ENCODE data around the gene TADA3.
A peak's percentile ranks its signal among the peaks of the same experiment; 100 is the strongest.

Gene TADA3

DNA sequence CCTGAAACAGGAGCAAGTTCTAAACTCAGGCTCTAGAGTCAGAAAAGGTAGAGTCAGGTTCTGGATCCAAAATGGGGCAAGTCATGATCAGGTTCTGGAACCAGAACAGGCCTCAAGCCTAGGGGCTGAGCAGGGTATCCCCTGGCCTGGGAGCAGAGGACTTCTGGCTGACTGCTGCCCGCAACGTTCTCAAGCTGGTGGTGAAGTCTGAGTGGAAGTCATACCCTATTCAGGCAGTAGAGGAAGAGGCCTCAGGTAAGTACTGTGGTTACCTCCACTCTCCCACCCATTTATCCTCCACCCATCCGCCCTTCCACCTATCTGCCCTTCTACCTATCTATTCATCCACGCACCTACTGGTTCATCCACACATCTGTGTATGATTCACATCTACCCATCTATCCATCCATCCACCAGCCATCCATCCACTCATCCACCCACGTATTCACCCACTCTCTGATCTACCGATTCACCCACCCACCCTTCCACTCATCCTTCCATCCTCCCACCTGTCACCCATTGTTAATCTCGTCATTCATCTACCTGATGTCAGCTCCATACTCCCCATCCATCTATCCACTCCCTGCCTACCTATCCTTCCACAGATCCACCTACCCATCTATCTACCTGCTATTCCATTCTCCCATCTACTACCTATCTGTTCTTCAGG lies 26.5 kb upstream of the TADA3 start:
- no peak for DNase-seq (ENCODE audit: low read depth)
- TF ChIP-seq, protein P1, sequence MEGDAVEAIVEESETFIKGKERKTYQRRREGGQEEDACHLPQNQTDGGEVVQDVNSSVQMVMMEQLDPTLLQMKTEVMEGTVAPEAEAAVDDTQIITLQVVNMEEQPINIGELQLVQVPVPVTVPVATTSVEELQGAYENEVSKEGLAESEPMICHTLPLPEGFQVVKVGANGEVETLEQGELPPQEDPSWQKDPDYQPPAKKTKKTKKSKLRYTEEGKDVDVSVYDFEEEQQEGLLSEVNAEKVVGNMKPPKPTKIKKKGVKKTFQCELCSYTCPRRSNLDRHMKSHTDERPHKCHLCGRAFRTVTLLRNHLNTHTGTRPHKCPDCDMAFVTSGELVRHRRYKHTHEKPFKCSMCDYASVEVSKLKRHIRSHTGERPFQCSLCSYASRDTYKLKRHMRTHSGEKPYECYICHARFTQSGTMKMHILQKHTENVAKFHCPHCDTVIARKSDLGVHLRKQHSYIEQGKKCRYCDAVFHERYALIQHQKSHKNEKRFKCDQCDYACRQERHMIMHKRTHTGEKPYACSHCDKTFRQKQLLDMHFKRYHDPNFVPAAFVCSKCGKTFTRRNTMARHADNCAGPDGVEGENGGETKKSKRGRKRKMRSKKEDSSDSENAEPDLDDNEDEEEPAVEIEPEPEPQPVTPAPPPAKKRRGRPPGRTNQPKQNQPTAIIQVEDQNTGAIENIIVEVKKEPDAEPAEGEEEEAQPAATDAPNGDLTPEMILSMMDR (conservative IDR thresholded peaks at IDR 0.05; ENCODE audit: low read depth, low read length) = no peak
- no peak overlapping the region for H3K4me3 ChIP-seq (ENCODE audit: low read depth, low read length)

GRCh38 chr3:9817436-9817835 lies 25.2 kb upstream of the TADA3 start:
- no peak overlapping the region for H3K4me3 ChIP-seq (ENCODE audit: low read depth, low read length)
- no peak for DNase-seq (ENCODE audit: low read depth)
- TF ChIP-seq, protein P1 (conservative IDR thresholded peaks at IDR 0.05; ENCODE audit: low read depth, low read length) = no peak

DNA sequence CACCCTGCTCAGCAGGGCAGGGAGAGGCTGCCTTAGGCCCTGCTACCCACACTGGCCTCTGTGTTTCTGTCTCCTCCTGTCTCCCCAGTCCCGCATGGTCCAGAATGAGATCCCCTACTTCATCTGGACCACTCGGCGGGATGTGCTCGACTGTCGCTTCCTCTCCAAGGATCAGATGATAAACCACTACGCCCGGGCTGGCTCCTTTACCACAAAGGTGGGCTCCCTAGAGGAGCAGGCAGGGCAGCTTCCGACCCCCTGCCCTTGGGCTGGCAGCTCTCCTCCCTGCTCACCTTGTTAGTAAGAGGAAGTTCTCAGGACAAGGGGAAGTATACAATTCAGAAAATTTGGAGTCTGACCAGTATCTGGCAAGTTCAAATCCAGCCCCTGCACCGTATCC lies 23.7 kb upstream of the TADA3 start:
- no peak overlapping the region for H3K4me3 ChIP-seq (ENCODE audit: low read depth, low read length)
- no peak for DNase-seq (ENCODE audit: low read depth)
- TF ChIP-seq, protein P1 (conservative IDR thresholded peaks at IDR 0.05; ENCODE audit: low read depth, low read length) = no peak

DNA sequence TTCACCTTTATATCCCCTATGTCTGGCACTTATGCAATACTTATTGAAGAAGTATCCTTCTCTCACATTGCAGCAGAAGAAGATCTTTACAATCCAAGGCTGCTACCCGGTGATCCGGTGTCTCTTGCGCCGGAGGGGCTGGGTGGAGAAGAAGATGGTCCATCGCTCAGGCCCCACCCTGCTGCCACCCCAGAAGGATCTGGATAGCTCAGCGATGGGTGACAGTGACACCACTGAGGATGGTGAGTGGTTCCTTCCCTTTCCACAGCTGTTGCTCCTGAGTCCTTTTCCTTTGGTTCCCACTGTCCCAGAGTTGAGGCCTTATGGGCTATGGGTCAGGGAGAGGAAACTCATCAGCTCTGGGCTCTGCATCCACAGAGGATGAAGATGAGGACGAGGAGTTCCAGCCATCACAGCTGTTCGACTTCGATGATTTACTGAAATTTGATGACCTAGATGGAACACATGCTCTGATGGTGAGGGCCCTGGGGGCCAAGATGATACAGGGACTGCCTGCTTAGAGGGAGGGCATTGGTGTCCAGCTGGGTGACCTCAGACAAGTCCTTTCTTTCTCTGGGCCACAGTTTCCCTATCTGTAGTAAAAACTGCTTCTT lies 20.7 kb upstream of the TADA3 start:
- H3K4me3 ChIP-seq (ENCODE audit: low read depth, low read length) = no peak overlapping the region
- DNase-seq (ENCODE audit: low read depth) = no peak
- TF ChIP-seq, protein P1 (conservative IDR thresholded peaks at IDR 0.05; ENCODE audit: low read depth, low read length) = no peak

- H3K4me3 ChIP-seq (ENCODE audit: low read depth, low read length) = peak overlapping the region; percentile 64
- DNase-seq (ENCODE audit: low read depth) = no peak
- TF ChIP-seq, protein P1 (conservative IDR thresholded peaks at IDR 0.05; ENCODE audit: low read depth, low read length) = no peak
These were observed 18.6 kb upstream of the TADA3 start for GRCh38 chr3:9810846-9811245.

- DNase-seq (ENCODE audit: low read depth) = no peak
These were observed 18.1 kb upstream of the TADA3 start for GRCh38 chr3:9810433-9810770.

More at GRCh38 chr3:9810433-9810770, 18.1 kb upstream of the TADA3 start:
- TF ChIP-seq, protein P1 (conservative IDR thresholded peaks at IDR 0.05; ENCODE audit: low read depth, low read length) = no peak
- peak overlapping the region; percentile 64 for H3K4me3 ChIP-seq (ENCODE audit: low read depth, low read length)

All from choroid plexus epithelial cell (primary cell).